Muscle layer of colon (tissue), 2 donors: ENCODE data around the gene BRS3.
"Not testable (repeated sequence)": the region's sequence is repeated elsewhere in the genome, so short reads cannot be mapped to it uniquely, and the experiment has no call there.

Experiments used
- H3K27ac ChIP-seq: one replicate; pipeline ENCODE4 v1.7.0; 2013; ENCODE audit warnings: low read depth, mild to moderate bottlenecking, low read length, moderate library complexity
- H3K27me3 ChIP-seq, 2 donors: one replicate each; pipeline ENCODE4 v1.7.0; 2013; ENCODE audit warnings: low read length in 2 of 2, mild to moderate bottlenecking in 2 of 2; ENCODE audit not compliant: insufficient read depth in 2 of 2, control insufficient read depth in 1 of 2
- H3K36me3 ChIP-seq: one replicate; pipeline ENCODE4 v1.7.0; 2013; ENCODE audit warnings: mild to moderate bottlenecking, low read length; ENCODE audit not compliant: insufficient read depth
- H3K4me1 ChIP-seq: one replicate; pipeline ENCODE4 v1.7.0; 2013; ENCODE audit warnings: mild to moderate bottlenecking, low read length; ENCODE audit not compliant: insufficient read depth
- H3K4me3 ChIP-seq, 2 donors: one replicate each; pipeline ENCODE4 v1.7.0; 2013; ENCODE audit warnings: low read length in 2 of 2, low read depth in 1 of 2, mild to moderate bottlenecking in 1 of 2, moderate library complexity in 1 of 2
- H3K9ac ChIP-seq: one replicate; pipeline ENCODE4 v1.7.0; 2013; ENCODE audit warnings: low read length
- H3K9me3 ChIP-seq: one replicate; pipeline ENCODE4 v1.7.0; 2013; ENCODE audit warnings: mild to moderate bottlenecking, low read length
- donor health status: abdominal sarcoma.
- donor health status: Adenocarcinoma of cecum.

Gene BRS3

DNA sequence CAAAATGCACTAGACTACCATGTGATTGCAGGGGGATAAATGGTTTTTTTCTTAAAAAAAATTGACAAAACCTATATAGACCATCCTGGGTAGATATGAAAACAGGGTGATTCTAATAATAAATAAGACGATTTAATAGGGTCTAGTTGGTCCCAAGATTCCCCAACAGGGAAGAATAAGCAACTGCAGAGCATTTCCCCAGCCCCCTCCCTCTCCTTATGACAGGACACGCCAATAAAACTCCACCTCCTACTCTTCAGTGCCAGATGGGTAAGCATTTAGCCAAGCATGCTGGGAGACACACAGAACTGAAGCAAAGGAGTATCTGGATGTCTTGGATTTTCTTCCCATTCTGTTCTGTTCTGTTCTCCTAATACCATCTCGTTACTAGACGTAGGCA lies at the start of gene BRS3:
Gene BRS3 (plus strand): TSS at position 301 of the 400 bp plus-strand sequence. CDS start 168 bp downstream, outside the sequence.
- Histone ChIP-seq H3K9ac (no peak within 1 kb of the TSS), H3K27me3 (peaks cover 5 to 10% of the 10 kb centered on the region in 2 donors), H3K27ac (no peak within 1 kb of the TSS), H3K4me1 (no peaks in the 10 kb centered on the region), H3K36me3 (no peaks in the 10 kb centered on the region), H3K9me3 (no peaks in the 10 kb centered on the region), H3K4me3 (no peak within 1 kb of the TSS)

DNA sequence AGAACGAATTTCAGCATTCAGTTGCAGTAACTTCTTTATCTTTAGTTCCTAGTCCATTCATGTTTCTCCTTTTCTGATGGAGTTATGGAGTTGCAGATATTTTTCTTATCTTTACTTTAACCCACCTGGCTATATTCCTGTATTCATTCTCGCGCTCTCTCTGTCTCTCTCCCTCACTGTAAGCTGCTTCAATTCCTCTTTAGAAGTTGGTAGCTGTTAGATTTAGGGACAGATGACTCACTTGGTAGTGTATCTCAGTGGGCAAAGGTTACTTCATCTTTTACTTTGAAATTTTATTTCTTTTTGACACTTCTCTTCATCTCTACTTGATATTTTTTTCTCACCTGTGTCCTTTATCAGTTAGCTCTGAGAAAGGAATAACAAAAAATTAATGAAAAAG lies 49.6 kb upstream of the BRS3 start:
- Histone ChIP-seq H3K4me3 (no peak overlapping the region), H3K4me1 (no peaks in the 10 kb centered on the region), H3K36me3 (no peaks in the 10 kb centered on the region), H3K27me3 (no peaks in the 10 kb centered on the region), H3K9me3 (no peaks in the 10 kb centered on the region), H3K27ac (no peak overlapping the region), H3K9ac (no peak overlapping the region)

DNA sequence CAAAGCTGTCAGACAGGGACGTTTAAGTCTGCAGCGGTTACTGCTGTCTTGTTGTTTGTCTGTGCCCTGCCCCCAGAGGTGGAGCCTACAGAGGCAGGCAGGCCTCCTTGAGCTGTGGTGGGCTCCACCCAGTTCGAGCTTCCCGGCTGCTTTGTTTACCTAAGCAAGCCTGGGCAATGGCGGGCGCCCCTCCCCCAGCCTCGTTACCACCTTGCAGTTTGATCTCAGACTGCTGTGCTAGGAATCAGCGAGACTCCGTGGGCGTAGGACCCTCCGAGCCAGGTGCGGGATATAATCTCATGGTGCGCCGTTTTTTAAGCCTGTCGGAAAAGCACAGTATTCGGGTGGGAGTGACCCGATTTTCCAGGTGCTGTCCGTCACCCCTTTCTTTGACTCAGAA lies 42.1 kb upstream of the BRS3 start:
- H3K4me3 ChIP-seq, H3K9ac ChIP-seq, H3K27me3 ChIP-seq, H3K36me3 ChIP-seq, H3K27ac ChIP-seq, H3K9me3 ChIP-seq, H3K4me1 ChIP-seq: not testable (repeated sequence)

DNA sequence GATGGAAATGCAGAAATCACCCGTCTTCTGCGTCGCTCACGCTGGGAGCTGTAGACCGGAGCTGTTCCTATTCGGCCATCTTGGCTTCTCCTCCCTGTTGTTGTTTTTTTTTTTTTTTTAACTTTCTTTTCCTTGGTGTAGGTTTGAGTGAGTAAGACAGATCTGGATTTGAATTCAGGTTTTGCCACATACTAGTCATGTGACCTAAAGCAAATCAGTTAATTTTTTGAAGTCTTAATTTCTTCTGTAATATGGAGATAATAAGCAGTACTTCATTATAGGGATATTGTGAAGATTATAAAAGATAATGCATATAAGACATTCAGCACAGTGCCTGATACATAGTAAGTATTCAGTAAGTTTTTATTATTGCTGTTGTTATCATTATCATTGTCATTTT lies 41.5 kb upstream of the BRS3 start:
- Histone ChIP-seq H3K27ac (no peak overlapping the region), H3K36me3 (no peaks in the 10 kb centered on the region), H3K4me3 (no peak overlapping the region), H3K27me3 (no peaks in the 10 kb centered on the region), H3K4me1 (no peaks in the 10 kb centered on the region), H3K9ac (no peak overlapping the region), H3K9me3 (no peaks in the 10 kb centered on the region)

- no peaks in the 10 kb centered on the region for H3K4me1 ChIP-seq
- no peaks in the 10 kb centered on the region for H3K36me3 ChIP-seq
- no peaks in the 10 kb centered on the region for H3K9me3 ChIP-seq
- H3K27me3 ChIP-seq, result no peaks in the 10 kb centered on the region
- H3K27ac ChIP-seq, result no peak overlapping the region
- no peak overlapping the region for H3K4me3 ChIP-seq
- no peak overlapping the region for H3K9ac ChIP-seq
These were observed 40.4 kb upstream of the BRS3 start for GRCh38 chrX:136447308-136447707.

DNA sequence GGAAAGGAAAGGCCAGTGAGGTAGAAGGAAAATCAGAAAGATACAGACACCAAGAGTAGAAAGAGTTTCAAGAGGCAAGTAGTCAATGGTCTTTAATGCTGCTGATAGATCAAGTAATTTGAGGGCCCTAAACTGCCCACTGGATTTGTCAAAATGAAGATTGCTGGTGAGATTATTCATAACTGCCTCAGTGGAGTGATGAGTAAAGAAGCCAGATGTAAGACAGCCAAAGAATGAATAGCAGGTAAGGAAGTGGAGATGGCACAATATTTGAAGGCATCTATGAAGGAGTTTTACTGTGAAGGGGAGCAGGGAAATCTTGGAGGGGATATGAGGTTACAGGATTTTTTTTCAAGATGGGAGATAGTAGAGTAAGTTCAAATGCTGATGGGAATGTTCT lies 39.8 kb upstream of the BRS3 start:
- Histone ChIP-seq H3K36me3 (no peaks in the 10 kb centered on the region), H3K9ac (no peak overlapping the region), H3K9me3 (no peaks in the 10 kb centered on the region), H3K4me3 (no peak overlapping the region), H3K27me3 (no peaks in the 10 kb centered on the region), H3K4me1 (no peaks in the 10 kb centered on the region), H3K27ac (no peak overlapping the region)

GRCh38 chrX:136450050-136450830 lies 37.5 kb upstream of the BRS3 start:
- Histone ChIP-seq H3K27ac (no peak overlapping the region), H3K4me3 (no peak overlapping the region), H3K4me1 (no peaks in the 10 kb centered on the region), H3K9ac (no peak overlapping the region), H3K27me3 (peaks cover 0 to 4% of the 10 kb centered on the region in 2 donors), H3K36me3 (no peaks in the 10 kb centered on the region), H3K9me3 (no peaks in the 10 kb centered on the region)

DNA sequence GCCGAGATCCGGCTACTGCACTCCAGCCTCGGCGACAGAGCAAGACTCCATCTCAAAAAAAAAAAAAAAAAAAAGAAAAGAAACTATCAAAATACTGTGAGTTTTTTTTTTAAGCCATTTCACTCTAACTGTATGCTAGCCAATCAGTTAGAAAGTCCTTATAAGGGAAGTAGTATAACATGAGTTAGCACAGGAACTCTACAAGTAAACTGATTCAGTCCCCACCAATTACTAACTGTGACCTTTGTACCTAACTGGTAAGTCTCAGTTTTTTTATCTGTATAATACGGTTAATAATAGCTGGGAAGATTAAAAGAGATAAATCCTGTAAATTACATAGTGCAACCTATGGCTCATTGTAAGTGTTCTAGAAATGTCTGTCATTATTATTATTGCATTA lies 35.1 kb upstream of the BRS3 start:
- Histone ChIP-seq H3K4me3 (no peak overlapping the region), H3K27me3 (peaks cover 0 to 4% of the 10 kb centered on the region in 2 donors), H3K27ac (no peak overlapping the region), H3K4me1 (no peaks in the 10 kb centered on the region), H3K36me3 (no peaks in the 10 kb centered on the region), H3K9me3 (no peaks in the 10 kb centered on the region), H3K9ac (no peak overlapping the region)

- H3K9me3 ChIP-seq, result no peaks in the 10 kb centered on the region
- no peaks in the 10 kb centered on the region for H3K36me3 ChIP-seq
- H3K4me1 ChIP-seq, result no peaks in the 10 kb centered on the region
- H3K4me3 ChIP-seq, result no peak overlapping the region
- H3K27ac ChIP-seq, result no peak overlapping the region
- peaks cover 0 to 4% of the 10 kb centered on the region in 2 donors for H3K27me3 ChIP-seq
- H3K9ac ChIP-seq, result no peak overlapping the region
These were observed 34.6 kb upstream of the BRS3 start for GRCh38 chrX:136453114-136453513.

- Histone ChIP-seq H3K27me3 (peaks cover 0 to 4% of the 10 kb centered on the region in 2 donors), H3K4me1 (no peaks in the 10 kb centered on the region), H3K9me3 (no peaks in the 10 kb centered on the region), H3K27ac (no peak overlapping the region), H3K4me3 (no peak overlapping the region), H3K9ac (no peak overlapping the region), H3K36me3 (no peaks in the 10 kb centered on the region)
These were observed 34.0 kb upstream of the BRS3 start for GRCh38 chrX:136453771-136454170.

GRCh38 chrX:136456133-136456532 lies 31.6 kb upstream of the BRS3 start:
- Histone ChIP-seq H3K9ac (no peak overlapping the region), H3K27me3 (peaks cover 0 to 4% of the 10 kb centered on the region in 2 donors), H3K4me1 (no peaks in the 10 kb centered on the region), H3K27ac (no peak overlapping the region), H3K9me3 (no peaks in the 10 kb centered on the region), H3K36me3 (no peaks in the 10 kb centered on the region), H3K4me3 (no peak overlapping the region)

DNA sequence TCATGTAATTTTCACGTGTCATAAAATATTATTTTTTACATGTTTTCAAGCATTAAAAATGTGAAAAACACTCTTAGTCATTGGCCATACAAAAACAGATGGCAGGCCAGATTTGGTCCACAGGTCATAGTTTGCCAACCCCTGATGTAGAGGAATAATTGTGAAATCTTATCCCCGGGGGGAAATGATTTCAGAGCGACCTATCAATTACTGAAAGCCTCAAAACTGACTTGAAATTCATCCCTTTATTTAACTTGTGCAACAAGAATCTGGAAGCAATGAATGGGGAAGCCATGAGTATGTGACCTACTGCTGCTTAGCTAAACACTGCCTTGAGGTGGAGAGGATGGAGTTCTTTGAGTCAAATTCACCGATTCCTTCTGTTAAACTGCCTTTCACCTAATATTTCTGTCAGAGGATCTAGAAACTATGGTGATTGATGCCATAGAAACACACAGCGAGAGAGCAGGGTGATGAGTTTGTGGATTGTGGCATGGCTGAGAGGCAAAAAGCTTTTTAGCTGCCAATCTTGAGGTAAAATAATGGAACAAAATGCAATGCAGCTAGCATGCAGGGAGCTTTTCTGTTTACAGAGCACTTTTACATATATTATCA lies 30.3 kb upstream of the BRS3 start:
- H3K27ac ChIP-seq, result no peak overlapping the region
- peaks cover 0 to 4% of the 10 kb centered on the region in 2 donors for H3K27me3 ChIP-seq
- no peaks in the 10 kb centered on the region for H3K4me1 ChIP-seq
- no peaks in the 10 kb centered on the region for H3K36me3 ChIP-seq
- no peak overlapping the region for H3K9ac ChIP-seq
- H3K4me3 ChIP-seq, result no peak overlapping the region
- H3K9me3 ChIP-seq, result no peaks in the 10 kb centered on the region
